ENCODE data around the gene ACTR5.

The ACTR5 gene

GRCh38 chr20:38748097-38748860, at the start of gene ACTR5:
Gene ACTR5, plus strand, starts transcription at chr20:38748460. Its CDS starts 19 bp downstream, at chr20:38748479.
- ChIA-PET POLR2A (interaction anchor here (0.6 to 0.9 kb wide), 2 partner anchors 178 to 305 kb away, joined by 3 read pairs; partner anchors contain the start of gene FAM83D), CTCF (interaction anchor here (0.6 to 8.3 kb wide), 8 partner anchors 16 to 114 kb away, joined by 3 to 116 read pairs (median 6); no protein-coding TSS in a partner anchor)
- no peaks in the 10 kb centered on the region for H3K4me1 ChIP-seq (ENCODE audit: control insufficient read depth, insufficient read depth, low read length)
- no peak for TF ChIP-seq ZNF513 (tag by site-specific recombination; IDR thresholded peaks at IDR 0.05)
- no peak for TF ChIP-seq ZNF658 (tag by site-specific recombination; IDR thresholded peaks at IDR 0.05)
- no peak for TF ChIP-seq ZNF610 (tag by site-specific recombination; IDR thresholded peaks at IDR 0.05; ENCODE audit: borderline replicate concordance)
- no peak for TF ChIP-seq ZNF18 (tag by site-specific recombination; IDR thresholded peaks at IDR 0.05)
- TF ChIP-seq ZFHX2 (tag by site-specific recombination; conservative IDR thresholded peaks at IDR 0.05): 0 out of 2 replicates have a peak, but pooled peaks have one; percentile 6
- no peak for TF ChIP-seq RBAK (tag by site-specific recombination; IDR thresholded peaks at IDR 0.05)
- TF ChIP-seq ZNF398 (tag by site-specific recombination; IDR thresholded peaks at IDR 0.05): peak; percentile 14; the same call in 1 of the 2 replicates
- TF ChIP-seq FEZF1 (tag by site-specific recombination; IDR thresholded peaks at IDR 0.05): no peak
- peak; percentile 62; the same call in 1 of the 2 replicates for TF ChIP-seq ZNF600 (tag by site-specific recombination; IDR thresholded peaks at IDR 0.05)
- TF ChIP-seq ZNF629 (tag by site-specific recombination; IDR thresholded peaks at IDR 0.05): peak; percentile 76
- TF ChIP-seq ZNF174 (tag by site-specific recombination; IDR thresholded peaks at IDR 0.05): no peak
- TF ChIP-seq SP2 (tag by site-specific recombination; IDR thresholded peaks at IDR 0.05): peak; percentile 80
- TF ChIP-seq SP3 (tag by site-specific recombination; IDR thresholded peaks at IDR 0.05): peak; percentile 96
- TF ChIP-seq ZNF449 (tag by site-specific recombination; IDR thresholded peaks at IDR 0.05): peak; percentile 33; the same call in 1 of the 2 replicates
- no peak for TF ChIP-seq ZNF514 (tag by site-specific recombination; IDR thresholded peaks at IDR 0.05)
- TF ChIP-seq ZNF112 (tag by site-specific recombination; IDR thresholded peaks at IDR 0.05): no peak
- TF ChIP-seq ZNF10 (tag by site-specific recombination; IDR thresholded peaks at IDR 0.05): no peak
- TF ChIP-seq AEBP2 (tag by site-specific recombination; IDR thresholded peaks at IDR 0.05; ENCODE audit: borderline replicate concordance): no peak
- no peak for TF ChIP-seq ZFP37 (tag by site-specific recombination; IDR thresholded peaks at IDR 0.05)
- no peak for TF ChIP-seq ZNF701 (tag by site-specific recombination; IDR thresholded peaks at IDR 0.05)
- TF ChIP-seq ZBTB8A (tag by site-specific recombination; IDR thresholded peaks at IDR 0.05): peak; percentile 80
- no peak for TF ChIP-seq EGR2 (tag by site-specific recombination; IDR thresholded peaks at IDR 0.05; ENCODE audit: low read depth)
- TF ChIP-seq ZNF394 (tag by site-specific recombination; IDR thresholded peaks at IDR 0.05; ENCODE audit: borderline replicate concordance): no peak
- no peak for TF ChIP-seq ZNF704 (tag by site-specific recombination; IDR thresholded peaks at IDR 0.05)
- no peak for TF ChIP-seq ATF2 (tag by site-specific recombination; IDR thresholded peaks at IDR 0.05; ENCODE audit: low read depth)
- no peak for TF ChIP-seq SALL2 (tag by site-specific recombination; IDR thresholded peaks at IDR 0.05; ENCODE audit: borderline replicate concordance)
- TF ChIP-seq ZNF302 (tag by site-specific recombination; IDR thresholded peaks at IDR 0.05; ENCODE audit: low read depth): no peak

More at GRCh38 chr20:38748097-38748860, at the start of gene ACTR5:
- peak within 1 kb of the TSS; percentile 88 for H3K4me3 ChIP-seq (ENCODE audit: low read depth, low read length)
- peak within 1 kb of the TSS; percentile 39; the same call in 1 of the 2 replicates for H3K27ac ChIP-seq (ENCODE audit: extremely low read depth, low read depth, low read length)
- peaks cover 0 to 15% of the 10 kb centered on the region in 2 experiments; a peak in 2 of 3 replicates for H3K36me3 ChIP-seq (ENCODE audit: control insufficient read depth in 2 of 2, insufficient read depth in 1 of 2, low read length in 2 of 2)
- H3K9me3 ChIP-seq (ENCODE audit: control insufficient read depth, insufficient read depth, low read depth, low read length): no peaks in the 10 kb centered on the region

Measured in HEK293 (cell line).